Activated naive CD4-positive, alpha-beta T cell treated with anti-CD3 and anti-CD28 coated beads for 36 hours (primary cell): ENCODE measurements around the gene TMEM140. TPM values are rescaled to one million over a fixed set of nuclear protein-coding genes. Genes with fewer than 3 reads are reported as not detected.
A peak's percentile ranks its signal among the peaks of the same experiment; 100 is the strongest.

Experiments used
- CTCF ChIA-PET: fragments of 350-600 bp; sonication (Branson Sonifier 250); formaldehyde crosslinking; loops from one replicate; lab custom pipeline; 2021; ENCODE audit warnings: antibody characterized with exemption; lab: Charles Lee
- DNase-seq: peaks from one replicate; pipeline ENCODE4 v3.0.0-alpha.2; 2020
- H3K27ac Mint-ChIP-seq: one replicate; pipeline ENCODE4 v1.8.0; 2021; ENCODE audit warnings: mild to moderate bottlenecking, mixed read lengths
- H3K27me3 Mint-ChIP-seq: one replicate; pipeline ENCODE4 v1.8.0; 2021; ENCODE audit warnings: low read depth, mixed read lengths
- H3K36me3 Mint-ChIP-seq: one replicate; pipeline ENCODE4 v1.8.0; 2021; ENCODE audit warnings: low read depth, mixed read lengths
- H3K4me1 Mint-ChIP-seq: one replicate; pipeline ENCODE4 v1.8.0; 2021; ENCODE audit warnings: low read depth, mixed read lengths
- H3K4me3 Mint-ChIP-seq: one replicate; pipeline ENCODE4 v1.8.0; 2021; ENCODE audit warnings: mild to moderate bottlenecking, moderate library complexity, mixed read lengths
- H3K9me3 Mint-ChIP-seq: one replicate; pipeline ENCODE4 v1.8.0; 2021; ENCODE audit warnings: mixed read lengths
- intact Hi-C: fragments of 100-400 bp; cut with micrococcal nuclease; formaldehyde crosslinking; loops from one replicate; pipeline ENCODE4 v1.15.1; 2023
- total RNA-seq, 2 experiments: library from RNA; stranded (reverse); gene quantifications; one replicate each; pipeline ENCODE4 v1.2.3, GENCODE V29; 2021

TMEM140 gene
- total RNA-seq, 2 experiments from 2014 or later = 8.1 to 9.2 TPM

GRCh38 chr7:135201350-135201749 is 53.5 kb downstream of the TMEM140 start:
- H3K9me3 Mint-ChIP-seq = no peaks in the 10 kb centered on the region
- H3K27ac Mint-ChIP-seq = no peak overlapping the region
- peaks cover 40% of the 10 kb centered on the region for H3K36me3 Mint-ChIP-seq
- no peak for DNase-seq
- intact Hi-C loops = no loop called here
- no peak overlapping the region for H3K4me3 Mint-ChIP-seq
- peaks cover 28% of the 10 kb centered on the region for H3K4me1 Mint-ChIP-seq
- CTCF ChIA-PET = no interaction called here
- no peaks in the 10 kb centered on the region for H3K27me3 Mint-ChIP-seq

- Mint-ChIP-seq H3K27me3 (no peaks in the 10 kb centered on the region), H3K9me3 (no peaks in the 10 kb centered on the region), H3K27ac (no peak overlapping the region), H3K36me3 (peaks cover 32% of the 10 kb centered on the region), H3K4me3 (no peak overlapping the region), H3K4me1 (peaks cover 52% of the 10 kb centered on the region)
- intact Hi-C loops = no loop called here
- no peak for DNase-seq
- CTCF ChIA-PET = interaction anchor here (2.1 kb wide), 1 partner anchor 70 kb away, joined by 5 read pairs; no protein-coding TSS in a partner anchor
Measured at GRCh38 chr7:135204341-135204749, 56.5 kb downstream of the TMEM140 start.

- Mint-ChIP-seq H3K36me3 (peaks cover 28% of the 10 kb centered on the region), H3K4me3 (no peak overlapping the region), H3K27me3 (no peaks in the 10 kb centered on the region), H3K9me3 (no peaks in the 10 kb centered on the region), H3K27ac (no peak overlapping the region), H3K4me1 (peaks cover 57% of the 10 kb centered on the region)
- CTCF ChIA-PET = interaction anchor here (2.1 kb wide), 1 partner anchor 70 kb away, joined by 5 read pairs; no protein-coding TSS in a partner anchor
- intact Hi-C loops = no loop called here
- DNase-seq = no peak
Measured at GRCh38 chr7:135204876-135205275, 57.0 kb downstream of the TMEM140 start.

- CTCF ChIA-PET = interaction anchor here (0.6 to 2.1 kb wide), 3 partner anchors 10 to 219 kb away, joined by 3 to 5 read pairs (median 3); no protein-coding TSS in a partner anchor
- H3K4me1 Mint-ChIP-seq = peaks cover 66% of the 10 kb centered on the region
- no peaks in the 10 kb centered on the region for H3K9me3 Mint-ChIP-seq
- H3K36me3 Mint-ChIP-seq = peaks cover 28% of the 10 kb centered on the region
- H3K4me3 Mint-ChIP-seq = no peak overlapping the region
- no peak for DNase-seq
- H3K27me3 Mint-ChIP-seq = no peaks in the 10 kb centered on the region
- H3K27ac Mint-ChIP-seq = no peak overlapping the region
- intact Hi-C loops = no loop called here
Measured at GRCh38 chr7:135205850-135206249, 58.0 kb downstream of the TMEM140 start.

- peaks cover 61% of the 10 kb centered on the region for H3K4me1 Mint-ChIP-seq
- H3K4me3 Mint-ChIP-seq = no peak overlapping the region
Measured at GRCh38 chr7:135206941-135207391, 59.1 kb downstream of the TMEM140 start.

GRCh38 chr7:135207406-135208101 is 59.7 kb downstream of the TMEM140 start:
- Mint-ChIP-seq H3K36me3 (peaks cover 21% of the 10 kb centered on the region), H3K27ac (no peak overlapping the region), H3K27me3 (no peaks in the 10 kb centered on the region), H3K4me1 (peaks cover 58% of the 10 kb centered on the region), H3K9me3 (no peaks in the 10 kb centered on the region), H3K4me3 (no peak overlapping the region)
- CTCF ChIA-PET = interaction anchor here (0.7 to 1.7 kb wide), 2 partner anchors 9 to 73 kb away, joined by 3 to 4 read pairs; no protein-coding TSS in a partner anchor
- intact Hi-C loops = no loop called here
- no peak for DNase-seq

More at GRCh38 chr7:135206941-135207391, 59.1 kb downstream of the TMEM140 start:
- Mint-ChIP-seq H3K9me3 (no peaks in the 10 kb centered on the region), H3K36me3 (peaks cover 25% of the 10 kb centered on the region), H3K27ac (no peak overlapping the region), H3K27me3 (no peaks in the 10 kb centered on the region)
- intact Hi-C loops = no loop called here
- CTCF ChIA-PET = interaction anchor here (0.7 to 1.7 kb wide), 2 partner anchors 9 to 73 kb away, joined by 3 to 4 read pairs; no protein-coding TSS in a partner anchor
- DNase-seq = no peak

- Mint-ChIP-seq H3K4me1 (peaks cover 55% of the 10 kb centered on the region), H3K36me3 (peaks cover 21% of the 10 kb centered on the region), H3K9me3 (no peaks in the 10 kb centered on the region), H3K27me3 (no peaks in the 10 kb centered on the region), H3K27ac (no peak overlapping the region), H3K4me3 (no peak overlapping the region)
- CTCF ChIA-PET = interaction anchor here (1.7 kb wide), 1 partner anchor 72 kb away, joined by 4 read pairs; no protein-coding TSS in a partner anchor
- no peak for DNase-seq
- intact Hi-C loops = no loop called here
Measured at GRCh38 chr7:135208102-135208793, 60.4 kb downstream of the TMEM140 start.

GRCh38 chr7:135209225-135209834 is 61.5 kb downstream of the TMEM140 start:
- Mint-ChIP-seq H3K4me1 (peaks cover 47% of the 10 kb centered on the region), H3K9me3 (no peaks in the 10 kb centered on the region), H3K27ac (no peak overlapping the region), H3K27me3 (no peaks in the 10 kb centered on the region), H3K36me3 (peaks cover 12% of the 10 kb centered on the region), H3K4me3 (no peak overlapping the region)
- intact Hi-C loops = no loop called here
- CTCF ChIA-PET = interaction anchor here (0.7 to 2.6 kb wide), 3 partner anchors 31 to 254 kb away, joined by 3 to 10 read pairs (median 4); no protein-coding TSS in a partner anchor
- no peak for DNase-seq

- Mint-ChIP-seq H3K4me3 (peak overlapping the region; percentile 98), H3K4me1 (peaks cover 46% of the 10 kb centered on the region), H3K27me3 (no peaks in the 10 kb centered on the region), H3K9me3 (no peaks in the 10 kb centered on the region), H3K27ac (peak overlapping the region; percentile 46), H3K36me3 (peaks cover 10% of the 10 kb centered on the region)
- peak; percentile 37 for DNase-seq
- CTCF ChIA-PET = interaction anchor here (0.7 to 2.6 kb wide), 5 partner anchors 33 to 578 kb away, joined by 3 to 10 read pairs (median 4); no protein-coding TSS in a partner anchor
- intact Hi-C loops = loop anchor here (1.0 to 5.0 kb wide), 13 partner anchors 41 to 894 kb away; partner anchors contain the start of genes AGBL3, BPGM, CNOT4 and CYREN
Measured at GRCh38 chr7:135210888-135211178, 63.0 kb downstream of the TMEM140 start.

- intact Hi-C loops = loop anchor here (1.0 to 5.0 kb wide), 13 partner anchors 41 to 894 kb away; partner anchors contain the start of genes AGBL3, BPGM, CNOT4 and CYREN
- Mint-ChIP-seq H3K4me1 (peaks cover 41% of the 10 kb centered on the region), H3K27ac (peak within 1 kb of the TSS; percentile 85), H3K9me3 (no peaks in the 10 kb centered on the region), H3K27me3 (no peaks in the 10 kb centered on the region), H3K4me3 (peak within 1 kb of the TSS; percentile 98), H3K36me3 (peaks cover 6% of the 10 kb centered on the region)
- CTCF ChIA-PET = interaction anchor here (0.7 to 2.6 kb wide), 4 partner anchors 40 to 578 kb away, joined by 3 to 10 read pairs (median 4); no protein-coding TSS in a partner anchor
- DNase-seq = peak; percentile 96
Measured at GRCh38 chr7:135211179-135211945, 63.5 kb downstream of the TMEM140 start, which contains the start of gene WDR91. Gene WDR91, minus strand, starts transcription at chr7:135211526. Its CDS starts 24 bp downstream, at chr7:135211502.
